ENCODE measurements around the gene CACNA1H. TPM values are rescaled to one million over a fixed set of nuclear protein-coding genes. Genes with fewer than 3 reads are reported as not detected.

The CACNA1H gene
- total and polyA plus RNA-seq, 2 of the 8 experiments (the other 6 are each of a cell fraction or from before 2014, with no cell fraction given) = 14.0 to 28.7 TPM

DNA sequence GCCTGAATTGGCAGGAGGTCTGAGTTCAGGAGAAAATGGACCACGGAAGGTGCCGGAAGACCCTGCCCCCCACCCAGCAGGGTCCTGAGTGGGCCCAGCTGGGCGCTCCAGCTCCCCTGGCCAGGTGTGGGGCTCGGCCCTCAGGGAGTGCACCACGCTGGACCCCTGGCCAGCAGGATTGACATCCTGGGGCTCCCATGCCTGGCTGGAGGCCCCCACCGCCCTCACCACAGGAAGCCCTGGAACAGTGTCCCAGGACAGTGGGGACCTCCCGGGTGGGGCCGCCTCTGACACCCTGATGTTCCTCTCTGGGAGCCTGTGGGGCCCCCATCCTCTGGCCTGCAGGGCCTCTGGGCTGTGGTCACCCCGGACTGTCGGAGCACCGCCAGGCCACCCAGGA lies 28.1 kb upstream of the CACNA1H start:
- Histone ChIP-seq H3K79me2 (ENCODE audit: control insufficient read depth in 1 of 2, insufficient read depth in 2 of 2, low read length in 2 of 2) (no peaks in the 10 kb centered on the region), H3K14ac (ENCODE audit: insufficient read length) (no peak overlapping the region), H2BK20ac (ENCODE audit: low read length) (no peak overlapping the region), H4K5ac (ENCODE audit: insufficient read length, low read depth, low read length) (no peak overlapping the region), H3K79me1 (ENCODE audit: low read depth, low read length) (no peaks in the 10 kb centered on the region), H3K4ac (replicated peaks; ENCODE audit: insufficient read length, low read depth, low read length) (no peak overlapping the region), H3K4me3 (ENCODE audit: extremely low read depth in 1 of 4, insufficient read depth in 2 of 4, low read depth in 3 of 4, low read length in 4 of 4) (no peak overlapping the region), H3K27ac (ENCODE audit: low read depth, low read length) (no peak overlapping the region; the same call in 1 of the 2 replicates), H3K27me3 (replicated peaks in 1 of 4; ENCODE audit: control insufficient read depth in 3 of 4, extremely low read depth in 1 of 4, insufficient read depth in 3 of 4, low read length in 3 of 4) (no peaks in the 10 kb centered on the region), H3K9me3 (ENCODE audit: insufficient read depth in 2 of 2, low read depth in 1 of 2, low read length in 1 of 2) (no peaks in the 10 kb centered on the region), H3K56ac (replicated peaks; ENCODE audit: insufficient read length, low read depth, low read length) (no peak overlapping the region), H3K36me3 (ENCODE audit: control insufficient read depth in 2 of 4, insufficient read depth in 4 of 4, low read length in 3 of 4) (no peaks in the 10 kb centered on the region), H3K18ac (ENCODE audit: extremely low read depth, low read length) (no peak overlapping the region), H3K23me2 (ENCODE audit: low read depth, low read length) (no peaks in the 10 kb centered on the region), H4K8ac (ENCODE audit: extremely low read depth, insufficient read depth, low read length) (peak overlapping the region; percentile 51; the same call in 1 of the 2 replicates), H2BK5ac (ENCODE audit: low read depth, low read length) (no peak overlapping the region), H2AFZ (ENCODE audit: low read length) (no peak overlapping the region), H2BK15ac (ENCODE audit: low read length) (no peak overlapping the region), H3K23ac (ENCODE audit: insufficient read length) (no peak overlapping the region), H2AK5ac (ENCODE audit: low read depth, low read length) (no peak overlapping the region), H2BK120ac (replicated peaks; ENCODE audit: low read depth, low read length) (no peak overlapping the region), H2BK12ac (ENCODE audit: low read depth, low read length) (no peak overlapping the region), H3K4me2 (ENCODE audit: insufficient read depth in 1 of 2, low read depth in 2 of 2, low read length in 2 of 2) (no peak overlapping the region), H4K20me1 (replicated peaks in 1 of 2; ENCODE audit: control insufficient read depth in 1 of 2, insufficient read depth in 2 of 2, low read length in 2 of 2) (no peaks in the 10 kb centered on the region), H3K4me1 (replicated peaks in 1 of 4; ENCODE audit: control insufficient read depth in 3 of 4, insufficient read depth in 4 of 4, low read length in 3 of 4) (peaks cover 0 to 6% (median 0%) of the 10 kb centered on the region in 4 experiments; a peak in 2 of 7 replicates), H4K91ac (replicated peaks; ENCODE audit: insufficient read length, low read length) (no peak overlapping the region), H3K9ac (replicated peaks in 1 of 4; ENCODE audit: extremely low read depth in 1 of 4, low read depth in 3 of 4, low read length in 3 of 4) (no peak overlapping the region)
- WGBS, 2 experiments (ENCODE audit: extremely low coverage in 1 of 2, insufficient coverage in 1 of 2, insufficient read length in 1 of 2, insufficient replicate concordance in 2 of 2, low coverage in 1 of 2, low lambda C conversion rate in 2 of 2, missing lambda C conversion rate in 1 of 2) = 93% methylated on average over 10 of the region's 11 CpGs; no CpG with 5 or more reads in 1 of the 2 experiments
- DNase-seq (ENCODE audit: low read depth in 1 of 2, low spot score in 2 of 2) (no peak), FAIRE-seq (no peak)
- ChIA-PET CTCF (ENCODE audit: partially characterized antibody) (no interaction called here), POLR2A (ENCODE audit: partially characterized antibody) (interaction anchor here (1.1 kb wide), 1 partner anchor 40 kb away, joined by 3 read pairs; no protein-coding TSS in a partner anchor)
- TF ChIP-seq FOSL1 (IDR thresholded peaks at IDR 0.05; ENCODE audit: insufficient read depth, low read depth, low read length) = no peak
- no peak for TF ChIP-seq CBX8 (IDR thresholded peaks at IDR 0.05; ENCODE audit: borderline replicate concordance, low read depth, low read length)
- no peak for TF ChIP-seq CBX5 (IDR thresholded peaks at IDR 0.05; ENCODE audit: low read depth, low read length)
- no peak for TF ChIP-seq ASH2L (IDR thresholded peaks at IDR 0.05; ENCODE audit: low read length)
- TF ChIP-seq HDAC2 (IDR thresholded peaks at IDR 0.05; ENCODE audit: borderline replicate concordance in 1 of 2, low read depth in 2 of 2, low read length in 2 of 2) = no peak
- TF ChIP-seq TAF7 (optimal IDR thresholded peaks at IDR 0.05; ENCODE audit: borderline replicate concordance, low read depth, low read length) = no peak
- no peak for TF ChIP-seq SIN3A (conservative IDR thresholded peaks at IDR 0.05 in 1 of 2, IDR thresholded peaks at IDR 0.05 in 1 of 2; ENCODE audit: low read depth in 1 of 2, low read length in 2 of 2)
- no peak for TF ChIP-seq SP2 (IDR thresholded peaks at IDR 0.05; ENCODE audit: low read length)
- TF ChIP-seq SAP30 (IDR thresholded peaks at IDR 0.05; ENCODE audit: insufficient read depth, insufficient replicate concordance, low read length) = no peak
- no peak for TF ChIP-seq BCL11A (IDR thresholded peaks at IDR 0.05; ENCODE audit: low read depth in 2 of 2, low read length in 2 of 2)
- TF ChIP-seq SRF (IDR thresholded peaks at IDR 0.05; ENCODE audit: low read depth, low read length) = no peak
- TF ChIP-seq, protein P1, sequence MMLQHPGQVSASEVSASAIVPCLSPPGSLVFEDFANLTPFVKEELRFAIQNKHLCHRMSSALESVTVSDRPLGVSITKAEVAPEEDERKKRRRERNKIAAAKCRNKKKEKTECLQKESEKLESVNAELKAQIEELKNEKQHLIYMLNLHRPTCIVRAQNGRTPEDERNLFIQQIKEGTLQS (IDR thresholded peaks at IDR 0.05; ENCODE audit: insufficient read depth, low read depth, low read length) = no peak
